Subcutaneous adipose tissue (tissue), 4 donors: ENCODE results near the gene ZBTB16. TPM values are rescaled to one million over a fixed set of nuclear protein-coding genes. Genes with fewer than 3 reads are reported as not detected.

Source experiments
- total RNA-seq, 4 donors: library from RNA; depleted of rRNA; stranded (reverse); fragments of >200 nt; gene quantifications; one replicate each; pipeline ENCODE4 v1.1.0, GENCODE V29; 2016
- TF ChIP-seq, protein P1 (sequence below): fragments of 450-650 bp; IDR thresholded peaks from one replicate; pipeline ENCODE4 v1.5.1; 2016; ENCODE audit warnings: low read depth, mild to moderate bottlenecking, control low read depth, antibody characterized with exemption, moderate library complexity

ZBTB16 gene
- total RNA-seq, 4 donors from 2014 or later: 167 to 446 (median 261) TPM

GRCh38 chr11:114243461-114244372, 184.2 kb downstream of the ZBTB16 start:
- TF ChIP-seq, protein P1, sequence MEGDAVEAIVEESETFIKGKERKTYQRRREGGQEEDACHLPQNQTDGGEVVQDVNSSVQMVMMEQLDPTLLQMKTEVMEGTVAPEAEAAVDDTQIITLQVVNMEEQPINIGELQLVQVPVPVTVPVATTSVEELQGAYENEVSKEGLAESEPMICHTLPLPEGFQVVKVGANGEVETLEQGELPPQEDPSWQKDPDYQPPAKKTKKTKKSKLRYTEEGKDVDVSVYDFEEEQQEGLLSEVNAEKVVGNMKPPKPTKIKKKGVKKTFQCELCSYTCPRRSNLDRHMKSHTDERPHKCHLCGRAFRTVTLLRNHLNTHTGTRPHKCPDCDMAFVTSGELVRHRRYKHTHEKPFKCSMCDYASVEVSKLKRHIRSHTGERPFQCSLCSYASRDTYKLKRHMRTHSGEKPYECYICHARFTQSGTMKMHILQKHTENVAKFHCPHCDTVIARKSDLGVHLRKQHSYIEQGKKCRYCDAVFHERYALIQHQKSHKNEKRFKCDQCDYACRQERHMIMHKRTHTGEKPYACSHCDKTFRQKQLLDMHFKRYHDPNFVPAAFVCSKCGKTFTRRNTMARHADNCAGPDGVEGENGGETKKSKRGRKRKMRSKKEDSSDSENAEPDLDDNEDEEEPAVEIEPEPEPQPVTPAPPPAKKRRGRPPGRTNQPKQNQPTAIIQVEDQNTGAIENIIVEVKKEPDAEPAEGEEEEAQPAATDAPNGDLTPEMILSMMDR: no peak

DNA sequence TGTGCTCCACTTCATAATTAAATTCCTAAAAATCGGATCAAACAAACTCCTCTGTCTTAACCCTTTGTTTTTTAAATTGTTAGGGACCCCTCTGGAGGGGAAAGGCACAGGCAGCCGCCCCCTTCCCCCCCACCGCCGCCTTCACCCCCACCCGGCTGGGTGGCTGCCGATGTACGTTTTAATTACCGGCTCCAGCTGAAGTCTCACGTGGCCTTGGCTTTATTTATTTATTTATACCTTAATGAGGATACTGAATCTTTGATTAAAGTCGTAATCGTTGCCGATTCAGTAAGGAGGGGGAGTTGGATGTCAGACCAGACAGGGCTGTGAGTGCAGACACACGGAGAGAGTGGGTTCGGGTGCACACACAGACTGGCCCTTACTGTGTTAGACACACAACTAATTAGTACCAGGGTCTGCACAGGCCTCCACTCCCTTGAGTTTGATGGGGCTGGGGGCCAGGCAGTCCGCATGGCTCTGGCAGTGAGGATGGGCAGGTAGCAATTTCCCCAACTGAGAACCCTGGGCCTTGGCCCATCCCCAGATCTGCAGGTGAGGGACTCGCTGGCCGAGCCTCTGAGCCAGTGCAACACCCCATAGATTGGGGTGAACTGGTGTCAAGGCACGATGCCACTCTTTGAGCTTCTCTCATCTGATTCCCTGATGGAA, 185.3 kb downstream of the ZBTB16 start:
- TF ChIP-seq, protein P1: no peak

GRCh38 chr11:114246321-114247069, 187.0 kb downstream of the ZBTB16 start:
- TF ChIP-seq, protein P1: no peak

DNA sequence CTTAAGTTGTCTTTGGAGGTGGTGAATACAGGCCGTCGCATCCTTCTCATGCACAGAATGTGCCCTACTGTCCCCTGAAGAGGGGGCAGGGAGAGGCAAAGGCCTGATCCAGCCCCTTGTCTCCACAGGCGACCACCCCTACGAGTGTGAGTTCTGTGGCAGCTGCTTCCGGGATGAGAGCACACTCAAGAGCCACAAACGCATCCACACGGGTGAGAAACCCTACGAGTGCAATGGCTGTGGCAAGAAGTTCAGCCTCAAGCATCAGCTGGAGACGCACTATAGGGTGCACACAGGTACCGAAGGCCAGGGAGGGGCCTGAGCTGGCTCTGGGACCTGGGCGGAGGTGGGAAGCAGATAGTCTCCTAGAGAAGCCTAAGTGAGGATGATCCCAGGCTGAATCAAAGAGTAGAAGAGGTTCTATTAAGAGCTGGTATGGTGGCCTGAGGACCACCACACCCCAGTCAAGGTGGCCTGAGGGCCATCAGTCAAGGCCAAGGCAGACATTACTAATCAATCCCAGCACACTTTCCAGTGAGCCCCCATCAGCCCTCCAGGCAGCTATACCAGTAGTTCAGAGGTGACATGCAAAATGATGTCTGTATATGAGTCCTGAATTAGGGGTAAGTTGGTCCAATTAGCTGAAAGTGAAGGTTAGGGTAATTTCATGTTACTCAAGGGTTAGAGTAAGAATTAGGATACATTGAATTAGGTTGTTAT, 187.7 kb downstream of the ZBTB16 start:
- TF ChIP-seq, protein P1: no peak

GRCh38 chr11:114250180-114250579, 190.7 kb downstream of the ZBTB16 start:
- TF ChIP-seq, protein P1: no peak

DNA sequence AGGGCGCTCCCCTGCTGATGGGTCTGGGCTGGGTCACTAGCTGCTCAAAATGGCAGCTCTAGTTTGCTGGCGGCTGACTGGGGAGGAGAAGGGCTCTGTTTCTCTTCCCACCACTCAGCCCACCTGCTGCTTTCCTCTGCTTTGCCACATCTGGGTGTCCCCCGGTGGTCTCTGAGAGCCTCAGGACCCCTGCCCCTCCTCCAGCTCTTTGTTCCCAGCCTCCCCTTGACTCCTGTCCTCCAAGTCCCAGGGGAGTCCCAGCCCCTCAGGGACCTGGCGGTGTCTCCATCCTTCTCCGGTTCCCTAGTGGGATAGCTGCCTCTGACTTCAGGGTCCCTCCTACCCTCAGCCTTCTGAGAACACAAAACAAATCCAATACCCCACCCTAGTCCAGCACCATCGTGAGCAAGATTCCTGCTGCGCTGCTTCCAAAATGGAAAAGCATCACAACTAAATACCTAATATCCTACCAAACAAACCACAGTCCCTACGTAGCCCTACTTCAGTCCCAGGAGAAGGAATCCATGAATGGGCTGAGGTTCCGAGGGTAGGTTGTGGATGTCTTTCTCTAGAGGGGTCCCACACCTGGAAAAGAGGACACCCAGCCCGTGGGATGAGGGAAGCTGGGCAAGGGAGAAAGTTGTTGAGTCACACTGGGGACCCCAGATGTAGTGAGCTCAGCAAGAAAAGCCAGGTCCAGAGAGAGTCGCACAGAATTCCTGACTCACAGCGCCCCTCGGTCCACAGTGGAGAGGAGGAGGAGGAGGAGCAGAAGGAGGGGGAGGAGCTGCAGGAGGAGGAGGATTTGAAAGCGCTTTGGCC, 191.7 kb downstream of the ZBTB16 start:
- TF ChIP-seq, protein P1: no peak
